Measurements from ENCODE around the gene PRELID1. TPM values are rescaled to one million over a fixed set of nuclear protein-coding genes. Genes with fewer than 3 reads are reported as not detected.
A peak's percentile ranks its signal among the peaks of the same experiment; 100 is the strongest.

Gene PRELID1
- total RNA-seq, 1 donor: 82.2 TPM

DNA sequence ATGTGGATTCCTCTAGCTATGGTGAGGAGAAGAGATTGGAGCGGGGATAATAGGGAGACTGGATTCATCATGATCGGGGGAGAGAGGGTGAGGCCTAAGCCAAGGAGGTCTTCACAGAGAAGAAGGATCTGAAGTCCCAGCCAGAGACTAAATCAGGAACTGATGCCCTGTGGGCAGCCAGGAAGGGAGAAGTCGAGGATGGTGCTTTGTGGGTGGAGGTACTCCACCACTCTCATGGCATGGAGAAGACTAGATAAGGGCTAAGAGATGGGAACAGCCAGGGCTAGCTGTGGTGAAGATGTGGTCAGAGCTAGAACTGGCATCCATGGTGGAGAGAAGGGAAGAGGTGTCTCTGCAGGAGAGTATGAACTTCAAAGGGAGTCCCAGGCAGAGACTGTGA lies 51.1 kb downstream of the PRELID1 start:
- Histone ChIP-seq H3K4me3 (ENCODE audit: insufficient read depth, low read length) (no peak overlapping the region), H3K79me2 (ENCODE audit: insufficient read depth, low read length) (peaks cover 17% of the 10 kb centered on the region), H3K36me3 (ENCODE audit: insufficient read depth, low read length) (no peaks in the 10 kb centered on the region), H3K4me1 (ENCODE audit: insufficient read depth, low read length) (peaks cover 22% of the 10 kb centered on the region), H3K9me3 (ENCODE audit: low read depth, low read length) (no peaks in the 10 kb centered on the region), H3K27me3 (ENCODE audit: insufficient read depth, low read length) (peaks cover 10% of the 10 kb centered on the region), H2AFZ (ENCODE audit: low read length) (no peak overlapping the region), H3K4me2 (ENCODE audit: insufficient read depth, low read length) (no peak overlapping the region), H3K27ac (ENCODE audit: low read depth, low read length) (no peak overlapping the region), H4K20me1 (ENCODE audit: insufficient read depth, low read length) (no peaks in the 10 kb centered on the region)
- DNase-seq (ENCODE audit: insufficient read length, low spot score, missing footprints): peak; percentile 86
- TF ChIP-seq, protein P1, sequence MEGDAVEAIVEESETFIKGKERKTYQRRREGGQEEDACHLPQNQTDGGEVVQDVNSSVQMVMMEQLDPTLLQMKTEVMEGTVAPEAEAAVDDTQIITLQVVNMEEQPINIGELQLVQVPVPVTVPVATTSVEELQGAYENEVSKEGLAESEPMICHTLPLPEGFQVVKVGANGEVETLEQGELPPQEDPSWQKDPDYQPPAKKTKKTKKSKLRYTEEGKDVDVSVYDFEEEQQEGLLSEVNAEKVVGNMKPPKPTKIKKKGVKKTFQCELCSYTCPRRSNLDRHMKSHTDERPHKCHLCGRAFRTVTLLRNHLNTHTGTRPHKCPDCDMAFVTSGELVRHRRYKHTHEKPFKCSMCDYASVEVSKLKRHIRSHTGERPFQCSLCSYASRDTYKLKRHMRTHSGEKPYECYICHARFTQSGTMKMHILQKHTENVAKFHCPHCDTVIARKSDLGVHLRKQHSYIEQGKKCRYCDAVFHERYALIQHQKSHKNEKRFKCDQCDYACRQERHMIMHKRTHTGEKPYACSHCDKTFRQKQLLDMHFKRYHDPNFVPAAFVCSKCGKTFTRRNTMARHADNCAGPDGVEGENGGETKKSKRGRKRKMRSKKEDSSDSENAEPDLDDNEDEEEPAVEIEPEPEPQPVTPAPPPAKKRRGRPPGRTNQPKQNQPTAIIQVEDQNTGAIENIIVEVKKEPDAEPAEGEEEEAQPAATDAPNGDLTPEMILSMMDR (IDR thresholded peaks at IDR 0.05; ENCODE audit: extremely low read depth, low read depth, low read length): no peak

DNA sequence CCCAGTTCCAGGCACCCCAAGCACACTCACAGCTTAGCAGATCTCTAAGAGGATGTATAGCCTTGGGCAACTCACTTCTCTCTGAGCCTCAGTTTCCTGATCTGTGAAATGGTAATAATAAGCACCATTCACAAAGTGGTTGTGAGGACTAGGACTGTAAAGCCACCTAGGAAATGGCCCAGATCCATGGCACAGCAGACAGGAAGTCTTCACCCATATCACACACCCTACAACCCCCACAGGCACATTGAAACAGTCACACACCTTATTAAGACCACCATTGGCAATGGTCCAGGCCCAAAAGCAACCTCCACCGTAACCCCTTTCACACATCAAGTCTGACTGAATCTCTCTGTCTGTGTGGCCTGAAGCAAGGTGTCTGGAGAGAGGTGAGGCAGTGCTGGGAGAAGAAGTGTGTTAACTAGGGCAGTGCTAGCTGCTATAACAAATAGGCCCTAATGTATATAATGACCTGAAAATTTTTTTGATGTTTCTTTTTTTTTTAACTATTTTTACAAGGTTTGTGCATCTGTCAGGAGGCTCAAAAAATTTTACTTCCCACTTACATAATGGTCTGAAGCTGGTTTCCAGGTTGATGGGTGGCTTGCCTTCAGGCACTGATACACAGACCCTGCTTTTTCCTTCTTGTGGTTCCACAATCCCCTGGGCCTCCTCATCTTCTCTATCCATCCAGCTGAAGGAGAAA lies 51.7 kb downstream of the PRELID1 start:
- H3K4me2 ChIP-seq (ENCODE audit: insufficient read depth, low read length): no peak overlapping the region
- H3K27ac ChIP-seq (ENCODE audit: low read depth, low read length): no peak overlapping the region
- no peak overlapping the region for H3K4me3 ChIP-seq (ENCODE audit: insufficient read depth, low read length)
- DNase-seq (ENCODE audit: insufficient read length, low spot score, missing footprints): no peak
- no peak overlapping the region for H2AFZ ChIP-seq (ENCODE audit: low read length)
- peaks cover 10% of the 10 kb centered on the region for H3K27me3 ChIP-seq (ENCODE audit: insufficient read depth, low read length)
- peaks cover 11% of the 10 kb centered on the region for H3K79me2 ChIP-seq (ENCODE audit: insufficient read depth, low read length)
- TF ChIP-seq, protein P1 (IDR thresholded peaks at IDR 0.05; ENCODE audit: extremely low read depth, low read depth, low read length): no peak
- no peaks in the 10 kb centered on the region for H3K9me3 ChIP-seq (ENCODE audit: low read depth, low read length)
- no peaks in the 10 kb centered on the region for H4K20me1 ChIP-seq (ENCODE audit: insufficient read depth, low read length)
- H3K36me3 ChIP-seq (ENCODE audit: insufficient read depth, low read length): no peaks in the 10 kb centered on the region
- peaks cover 16% of the 10 kb centered on the region for H3K4me1 ChIP-seq (ENCODE audit: insufficient read depth, low read length)

DNA sequence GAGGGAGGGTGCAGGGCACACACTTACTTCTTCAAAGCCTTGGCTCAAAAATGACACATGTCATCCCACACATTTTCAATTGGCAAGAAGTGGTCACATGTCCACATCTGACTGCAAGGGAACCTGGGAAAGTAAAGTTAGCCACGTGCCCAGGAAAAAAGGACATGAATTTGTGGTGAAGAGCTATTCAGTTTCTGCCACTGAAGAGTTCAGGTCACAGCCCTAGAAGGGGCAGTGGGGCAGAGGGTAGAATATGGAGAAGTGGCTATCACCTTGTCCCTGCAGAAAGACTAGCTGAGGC lies 52.2 kb downstream of the PRELID1 start:
- Histone ChIP-seq H3K9me3 (ENCODE audit: low read depth, low read length) (no peaks in the 10 kb centered on the region), H3K79me2 (ENCODE audit: insufficient read depth, low read length) (peaks cover 6% of the 10 kb centered on the region), H3K4me3 (ENCODE audit: insufficient read depth, low read length) (no peak overlapping the region), H3K27me3 (ENCODE audit: insufficient read depth, low read length) (peaks cover 10% of the 10 kb centered on the region), H4K20me1 (ENCODE audit: insufficient read depth, low read length) (no peaks in the 10 kb centered on the region), H3K27ac (ENCODE audit: low read depth, low read length) (no peak overlapping the region), H3K4me2 (ENCODE audit: insufficient read depth, low read length) (no peak overlapping the region), H3K36me3 (ENCODE audit: insufficient read depth, low read length) (no peaks in the 10 kb centered on the region), H3K4me1 (ENCODE audit: insufficient read depth, low read length) (peaks cover 11% of the 10 kb centered on the region), H2AFZ (ENCODE audit: low read length) (no peak overlapping the region)
- TF ChIP-seq, protein P1 (IDR thresholded peaks at IDR 0.05; ENCODE audit: extremely low read depth, low read depth, low read length): no peak
- peak; percentile 51 for DNase-seq (ENCODE audit: insufficient read length, low spot score, missing footprints)

Other genes starting within 250 kb of the PRELID1 start
- 0.29 and 1.1 TPM in 2 replicates for gene FGFR4, start 216.9 kb upstream of the PRELID1 start, total RNA-seq
- gene NSD1, start 170.0 kb upstream of the PRELID1 start, total RNA-seq: 48.6 and 53.2 TPM in 2 replicates
- gene RAB24, start 80 bp upstream of the PRELID1 start, total RNA-seq: 21.5 and 22.8 TPM in 2 replicates
- gene MXD3, start 8.1 kb downstream of the PRELID1 start, total RNA-seq: 2.7 and 3.3 TPM in 2 replicates
- 295 and 356 TPM in 2 replicates for gene LMAN2, start 47.9 kb downstream of the PRELID1 start, total RNA-seq
- 7.4 and 9.4 TPM in 2 replicates for gene RGS14, start 54.1 kb downstream of the PRELID1 start, total RNA-seq
- not detected in 2 replicates for gene SLC34A1, start 80.6 kb downstream of the PRELID1 start, total RNA-seq
- gene PFN3, start 96.9 kb downstream of the PRELID1 start, total RNA-seq: not detected in 2 replicates
- gene F12, start 105.8 kb downstream of the PRELID1 start, total RNA-seq: not detected in 2 replicates
- gene GRK6, start 122.9 kb downstream of the PRELID1 start, total RNA-seq: 18.3 and 19.2 TPM in 2 replicates
- gene PRR7, start 143.0 kb downstream of the PRELID1 start, total RNA-seq: 10.0 and 12.7 TPM in 2 replicates
- 121 and 139 TPM in 2 replicates for gene DBN1, start 169.8 kb downstream of the PRELID1 start, total RNA-seq
- gene PDLIM7, start 193.8 kb downstream of the PRELID1 start, total RNA-seq: 157 and 159 TPM in 2 replicates
- gene DOK3, start 206.0 kb downstream of the PRELID1 start, total RNA-seq: 1.1 and 1.5 TPM in 2 replicates
- gene DDX41, start 213.2 kb downstream of the PRELID1 start, total RNA-seq: 49.5 and 68.4 TPM in 2 replicates